Measurements from ENCODE around the gene ME3. TPM values are rescaled to one million over a fixed set of nuclear protein-coding genes. Genes with fewer than 3 reads are reported as not detected.

Gene ME3
- total RNA-seq, 1 experiment from 2014 or later, result 14.2 TPM

GRCh38 chr11:86636275-86636674 lies 36.1 kb downstream of the ME3 start:
- H3K4me1 Mint-ChIP-seq (ENCODE audit: low read depth, unreplicated experiment), result peaks cover 17% of the 10 kb centered on the region
- intact Hi-C loops (cut with micrococcal nuclease; ENCODE audit: unreplicated experiment), result no loop called here
- H3K27ac Mint-ChIP-seq (ENCODE audit: unreplicated experiment), result no peak overlapping the region

GRCh38 chr11:86632499-86633269 lies 39.7 kb downstream of the ME3 start:
- CTCF ChIA-PET, result interaction anchor here (0.6 kb wide), 1 partner anchor 916 kb away, joined by 3 read pairs; no protein-coding TSS in a partner anchor
- Mint-ChIP-seq H3K4me1 (ENCODE audit: low read depth, unreplicated experiment) (peaks cover 17% of the 10 kb centered on the region), H3K36me3 (ENCODE audit: insufficient read depth, unreplicated experiment) (no peaks in the 10 kb centered on the region), H3K9me3 (ENCODE audit: low read depth, unreplicated experiment) (no peaks in the 10 kb centered on the region), H3K27me3 (ENCODE audit: unreplicated experiment) (no peaks in the 10 kb centered on the region), H3K4me3 (ENCODE audit: low read depth, unreplicated experiment) (no peak overlapping the region), H3K27ac (ENCODE audit: unreplicated experiment) (no peak overlapping the region)
- TF ChIP-seq, protein P1, sequence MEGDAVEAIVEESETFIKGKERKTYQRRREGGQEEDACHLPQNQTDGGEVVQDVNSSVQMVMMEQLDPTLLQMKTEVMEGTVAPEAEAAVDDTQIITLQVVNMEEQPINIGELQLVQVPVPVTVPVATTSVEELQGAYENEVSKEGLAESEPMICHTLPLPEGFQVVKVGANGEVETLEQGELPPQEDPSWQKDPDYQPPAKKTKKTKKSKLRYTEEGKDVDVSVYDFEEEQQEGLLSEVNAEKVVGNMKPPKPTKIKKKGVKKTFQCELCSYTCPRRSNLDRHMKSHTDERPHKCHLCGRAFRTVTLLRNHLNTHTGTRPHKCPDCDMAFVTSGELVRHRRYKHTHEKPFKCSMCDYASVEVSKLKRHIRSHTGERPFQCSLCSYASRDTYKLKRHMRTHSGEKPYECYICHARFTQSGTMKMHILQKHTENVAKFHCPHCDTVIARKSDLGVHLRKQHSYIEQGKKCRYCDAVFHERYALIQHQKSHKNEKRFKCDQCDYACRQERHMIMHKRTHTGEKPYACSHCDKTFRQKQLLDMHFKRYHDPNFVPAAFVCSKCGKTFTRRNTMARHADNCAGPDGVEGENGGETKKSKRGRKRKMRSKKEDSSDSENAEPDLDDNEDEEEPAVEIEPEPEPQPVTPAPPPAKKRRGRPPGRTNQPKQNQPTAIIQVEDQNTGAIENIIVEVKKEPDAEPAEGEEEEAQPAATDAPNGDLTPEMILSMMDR (IDR thresholded peaks at IDR 0.05; ENCODE audit: unreplicated experiment), result no peak
- peak; percentile 65 for DNase-seq
- intact Hi-C loops (cut with micrococcal nuclease; ENCODE audit: unreplicated experiment), result loop anchor here (1.0 kb wide), 1 partner anchor 187 kb away; no protein-coding TSS in a partner anchor
- no TSS peak for BruUV-seq (replicated peaks)

More at GRCh38 chr11:86636275-86636674, 36.1 kb downstream of the ME3 start:
- Mint-ChIP-seq H3K4me3 (ENCODE audit: low read depth, unreplicated experiment) (no peak overlapping the region), H3K27me3 (ENCODE audit: unreplicated experiment) (no peaks in the 10 kb centered on the region), H3K9me3 (ENCODE audit: low read depth, unreplicated experiment) (no peaks in the 10 kb centered on the region), H3K36me3 (ENCODE audit: insufficient read depth, unreplicated experiment) (no peaks in the 10 kb centered on the region)
- CTCF ChIA-PET, result no interaction called here
- BruUV-seq (replicated peaks), result no TSS peak
- TF ChIP-seq, protein P1 (IDR thresholded peaks at IDR 0.05; ENCODE audit: unreplicated experiment), result no peak
- DNase-seq, result no peak

GRCh38 chr11:86630229-86630981 lies 42.0 kb downstream of the ME3 start:
- TF ChIP-seq, protein P1 (IDR thresholded peaks at IDR 0.05; ENCODE audit: unreplicated experiment), result no peak
- Mint-ChIP-seq H3K27ac (ENCODE audit: unreplicated experiment) (no peak overlapping the region), H3K4me3 (ENCODE audit: low read depth, unreplicated experiment) (no peak overlapping the region), H3K9me3 (ENCODE audit: low read depth, unreplicated experiment) (no peaks in the 10 kb centered on the region), H3K27me3 (ENCODE audit: unreplicated experiment) (no peaks in the 10 kb centered on the region), H3K4me1 (ENCODE audit: low read depth, unreplicated experiment) (peaks cover 17% of the 10 kb centered on the region), H3K36me3 (ENCODE audit: insufficient read depth, unreplicated experiment) (no peaks in the 10 kb centered on the region)
- CTCF ChIA-PET, result no interaction called here
- no peak for DNase-seq
- no TSS peak for BruUV-seq (replicated peaks)
- intact Hi-C loops (cut with micrococcal nuclease; ENCODE audit: unreplicated experiment), result no loop called here

- no peaks in the 10 kb centered on the region for H3K9me3 Mint-ChIP-seq (ENCODE audit: low read depth, unreplicated experiment)
- CTCF ChIA-PET, result no interaction called here
- H3K36me3 Mint-ChIP-seq (ENCODE audit: insufficient read depth, unreplicated experiment), result no peaks in the 10 kb centered on the region
- BruUV-seq (replicated peaks), result no TSS peak
- no peaks in the 10 kb centered on the region for H3K27me3 Mint-ChIP-seq (ENCODE audit: unreplicated experiment)
- intact Hi-C loops (cut with micrococcal nuclease; ENCODE audit: unreplicated experiment), result no loop called here
- TF ChIP-seq, protein P1 (IDR thresholded peaks at IDR 0.05; ENCODE audit: unreplicated experiment), result no peak
- DNase-seq, result no peak
- peaks cover 17% of the 10 kb centered on the region for H3K4me1 Mint-ChIP-seq (ENCODE audit: low read depth, unreplicated experiment)
- H3K4me3 Mint-ChIP-seq (ENCODE audit: low read depth, unreplicated experiment), result no peak overlapping the region
- no peak overlapping the region for H3K27ac Mint-ChIP-seq (ENCODE audit: unreplicated experiment)
Measured at GRCh38 chr11:86629045-86629706, 43.2 kb downstream of the ME3 start.
